Measurements from ENCODE around the gene RUFY4. TPM values are rescaled to one million over a fixed set of nuclear protein-coding genes. Genes with fewer than 3 reads are reported as not detected.

Gene RUFY4
- total RNA-seq, 1 experiment from 2014 or later, result 1.3 TPM

DNA sequence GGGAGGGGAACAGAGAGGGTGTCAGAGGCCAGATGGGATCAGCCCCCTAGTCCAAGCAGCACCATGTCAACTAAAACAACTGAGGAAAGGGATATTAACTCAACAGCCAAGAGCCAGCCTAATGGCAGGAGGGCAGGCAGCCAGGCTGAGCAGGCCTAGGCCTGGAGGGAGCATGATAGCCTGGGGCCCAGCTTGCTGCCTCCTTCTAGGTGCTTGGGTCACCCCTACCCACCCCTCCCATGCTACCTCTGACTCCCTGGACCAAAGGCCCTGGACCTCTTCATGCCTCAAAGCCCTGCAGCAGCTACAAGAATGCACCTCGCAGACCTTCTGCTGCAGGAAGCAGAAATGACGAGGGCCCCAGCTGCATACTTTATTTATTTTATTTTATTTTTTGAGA lies 44.2 kb upstream of the RUFY4 start:
- Histone ChIP-seq H3K27ac (ENCODE audit: low read depth, low read length, poor library complexity, severe bottlenecking) (no peak overlapping the region), H3K27me3 (replicated peaks; ENCODE audit: insufficient read depth, low read depth, low read length, poor library complexity) (no peaks in the 10 kb centered on the region), H3K9me3 (ENCODE audit: low read depth, low read length, poor library complexity, severe bottlenecking) (no peaks in the 10 kb centered on the region), H3K4me3 (ENCODE audit: low read depth, low read length, poor library complexity, severe bottlenecking) (no peak overlapping the region), H3K4me1 (ENCODE audit: insufficient read depth, low read length, poor library complexity, severe bottlenecking) (peaks cover 8% of the 10 kb centered on the region), H3K36me3 (ENCODE audit: insufficient read depth, low read length, poor library complexity, severe bottlenecking) (no peaks in the 10 kb centered on the region)
- no TSS peak for BruUV-seq (replicated peaks)
- ChIA-PET CTCF (no interaction called here), POLR2A (ENCODE audit: low non-redundant PET) (no interaction called here)
- TF ChIP-seq, protein P1, sequence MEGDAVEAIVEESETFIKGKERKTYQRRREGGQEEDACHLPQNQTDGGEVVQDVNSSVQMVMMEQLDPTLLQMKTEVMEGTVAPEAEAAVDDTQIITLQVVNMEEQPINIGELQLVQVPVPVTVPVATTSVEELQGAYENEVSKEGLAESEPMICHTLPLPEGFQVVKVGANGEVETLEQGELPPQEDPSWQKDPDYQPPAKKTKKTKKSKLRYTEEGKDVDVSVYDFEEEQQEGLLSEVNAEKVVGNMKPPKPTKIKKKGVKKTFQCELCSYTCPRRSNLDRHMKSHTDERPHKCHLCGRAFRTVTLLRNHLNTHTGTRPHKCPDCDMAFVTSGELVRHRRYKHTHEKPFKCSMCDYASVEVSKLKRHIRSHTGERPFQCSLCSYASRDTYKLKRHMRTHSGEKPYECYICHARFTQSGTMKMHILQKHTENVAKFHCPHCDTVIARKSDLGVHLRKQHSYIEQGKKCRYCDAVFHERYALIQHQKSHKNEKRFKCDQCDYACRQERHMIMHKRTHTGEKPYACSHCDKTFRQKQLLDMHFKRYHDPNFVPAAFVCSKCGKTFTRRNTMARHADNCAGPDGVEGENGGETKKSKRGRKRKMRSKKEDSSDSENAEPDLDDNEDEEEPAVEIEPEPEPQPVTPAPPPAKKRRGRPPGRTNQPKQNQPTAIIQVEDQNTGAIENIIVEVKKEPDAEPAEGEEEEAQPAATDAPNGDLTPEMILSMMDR (conservative IDR thresholded peaks at IDR 0.05; ENCODE audit: low read depth, low read length), result no peak
- TF ChIP-seq EZH2 (IDR thresholded peaks at IDR 0.05; ENCODE audit: borderline replicate concordance, low read depth, low read length, poor library complexity, severe bottlenecking), result no peak
- DNase-seq (ENCODE audit: low spot score), result no peak
- intact Hi-C loops (cut with micrococcal nuclease; ENCODE audit: unreplicated experiment), result no loop called here

GRCh38 chr2:218026244-218026643 lies 42.8 kb upstream of the RUFY4 start:
- H3K27ac ChIP-seq (ENCODE audit: low read depth, low read length, poor library complexity, severe bottlenecking), result peak overlapping the region; percentile 21
- no peak for TF ChIP-seq EZH2 (IDR thresholded peaks at IDR 0.05; ENCODE audit: borderline replicate concordance, low read depth, low read length, poor library complexity, severe bottlenecking)
- TF ChIP-seq, protein P1 (conservative IDR thresholded peaks at IDR 0.05; ENCODE audit: low read depth, low read length), result no peak
- ChIA-PET POLR2A (ENCODE audit: low non-redundant PET) (no interaction called here), CTCF (no interaction called here)
- no peaks in the 10 kb centered on the region for H3K36me3 ChIP-seq (ENCODE audit: insufficient read depth, low read length, poor library complexity, severe bottlenecking)
- H3K4me3 ChIP-seq (ENCODE audit: low read depth, low read length, poor library complexity, severe bottlenecking), result no peak overlapping the region
- no TSS peak for BruUV-seq (replicated peaks)
- DNase-seq (ENCODE audit: low spot score), result no peak
- no peaks in the 10 kb centered on the region for H3K27me3 ChIP-seq (replicated peaks; ENCODE audit: insufficient read depth, low read depth, low read length, poor library complexity)
- intact Hi-C loops (cut with micrococcal nuclease; ENCODE audit: unreplicated experiment), result no loop called here
- H3K4me1 ChIP-seq (ENCODE audit: insufficient read depth, low read length, poor library complexity, severe bottlenecking), result peaks cover 8% of the 10 kb centered on the region
- H3K9me3 ChIP-seq (ENCODE audit: low read depth, low read length, poor library complexity, severe bottlenecking), result no peaks in the 10 kb centered on the region

DNA sequence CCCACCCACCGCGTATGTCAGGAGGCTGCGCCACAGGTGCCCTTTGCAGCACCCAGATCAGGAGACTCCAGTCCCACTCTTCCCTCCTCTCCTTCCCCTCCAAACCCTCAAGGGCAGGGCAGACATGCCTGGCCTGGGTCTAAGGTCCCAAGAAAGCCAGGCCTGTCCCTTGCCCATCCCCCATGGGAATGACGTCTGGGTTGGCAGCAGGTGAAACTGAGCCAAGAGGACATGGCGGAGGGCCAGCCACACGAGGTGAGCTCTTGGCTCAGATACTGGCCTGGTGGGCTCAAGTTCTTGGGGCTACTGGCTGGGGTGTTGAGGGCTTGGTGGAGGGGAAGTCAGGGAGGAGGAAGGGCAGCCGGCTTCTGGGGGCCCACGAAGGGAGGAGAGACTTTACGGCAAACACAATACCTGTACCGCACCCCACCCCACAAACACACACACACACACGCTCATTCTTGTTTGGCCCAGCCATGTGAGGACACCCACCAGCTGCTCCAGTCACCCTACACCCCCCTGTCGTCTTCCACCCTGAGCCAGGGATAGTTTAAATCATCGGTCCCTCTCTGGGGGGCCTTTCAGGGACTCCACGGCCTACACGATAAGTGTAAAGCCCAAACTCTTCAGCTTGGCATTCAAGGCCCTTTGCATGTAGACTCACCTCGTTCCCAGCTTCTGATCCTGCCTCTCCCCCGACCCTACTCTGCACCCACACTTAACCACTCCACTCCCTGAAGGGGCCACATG lies 42.2 kb upstream of the RUFY4 start:
- H3K4me1 ChIP-seq (ENCODE audit: insufficient read depth, low read length, poor library complexity, severe bottlenecking), result peaks cover 11% of the 10 kb centered on the region
- DNase-seq (ENCODE audit: low spot score), result no peak
- no peak overlapping the region for H3K27ac ChIP-seq (ENCODE audit: low read depth, low read length, poor library complexity, severe bottlenecking)
- CTCF ChIA-PET, result no interaction called here
- POLR2A ChIA-PET (ENCODE audit: low non-redundant PET), result no interaction called here
- no TSS peak for BruUV-seq (replicated peaks)
- intact Hi-C loops (cut with micrococcal nuclease; ENCODE audit: unreplicated experiment), result no loop called here
- H3K9me3 ChIP-seq (ENCODE audit: low read depth, low read length, poor library complexity, severe bottlenecking), result no peaks in the 10 kb centered on the region
- no peaks in the 10 kb centered on the region for H3K27me3 ChIP-seq (replicated peaks; ENCODE audit: insufficient read depth, low read depth, low read length, poor library complexity)
- no peaks in the 10 kb centered on the region for H3K36me3 ChIP-seq (ENCODE audit: insufficient read depth, low read length, poor library complexity, severe bottlenecking)
- no peak overlapping the region for H3K4me3 ChIP-seq (ENCODE audit: low read depth, low read length, poor library complexity, severe bottlenecking)
- TF ChIP-seq, protein P1 (conservative IDR thresholded peaks at IDR 0.05; ENCODE audit: low read depth, low read length), result no peak
- TF ChIP-seq EZH2 (IDR thresholded peaks at IDR 0.05; ENCODE audit: borderline replicate concordance, low read depth, low read length, poor library complexity, severe bottlenecking), result no peak
